Spleen (tissue), 11 donors: Measurements from ENCODE around the gene MYL2. TPM values are rescaled to one million over a fixed set of nuclear protein-coding genes. Genes with fewer than 3 reads are reported as not detected.

Source experiments
- DNase-seq: peaks from one replicate; pipeline ENCODE4 v3.0.0-alpha.2; 2020
- H3K27ac ChIP-seq, 8 donors: fragments of 200-600 bp; sonication (generic) in 7 of 8; 1 replicate in 4 of 8; 2 replicates in 4 of 8; pipeline versions ENCODE4 v1.5.0 to v1.8.0; 2016 to 2021; ENCODE audit warnings: inconsistent platforms in 4 of 8, mild to moderate bottlenecking in 4 of 8, moderate library complexity in 1 of 8
- H3K27me3 ChIP-seq, 7 donors: fragments of 200-600 bp; sonication (generic) in 6 of 7; replicated peaks in 1 of 7; 1 replicate in 4 of 7; 2 replicates in 3 of 7; pipeline versions ENCODE4 v1.5.0 to v1.8.0; 2016 to 2021; ENCODE audit warnings: inconsistent platforms in 3 of 7, mild to moderate bottlenecking in 1 of 7
- H3K36me3 ChIP-seq, 6 donors: fragments of 200-600 bp; sonication (generic) in 5 of 6; 1 replicate in 4 of 6; 2 replicates in 2 of 6; pipeline versions ENCODE4 v1.5.0 to v1.8.0; 2016 to 2021; ENCODE audit warnings: inconsistent platforms in 2 of 6
- H3K4me1 ChIP-seq, 6 donors: fragments of 200-600 bp; sonication (generic) in 5 of 6; 1 replicate in 3 of 6; 2 replicates in 3 of 6; pipeline versions ENCODE4 v1.5.0 to v1.8.0; 2016 to 2021; ENCODE audit warnings: inconsistent platforms in 3 of 6
- H3K4me3 ChIP-seq, 8 donors: fragments of 200-600 bp; sonication (generic) in 7 of 8; 1 replicate in 4 of 8; 2 replicates in 4 of 8; pipeline versions ENCODE4 v1.5.0 to v1.8.0; 2016 to 2021; ENCODE audit warnings: inconsistent platforms in 4 of 8, mild to moderate bottlenecking in 4 of 8, moderate library complexity in 2 of 8
- H3K9me3 ChIP-seq, 8 donors: fragments of 200-600 bp; sonication (generic) in 7 of 8; 1 replicate in 4 of 8; 2 replicates in 4 of 8; pipeline versions ENCODE4 v1.5.0 to v1.8.0; 2016 to 2021; ENCODE audit warnings: inconsistent platforms in 4 of 8
- POLR2A ChIP-seq, 3 donors: fragments of 450-650 bp; IDR thresholded peaks; one replicate each; pipeline ENCODE4 v1.5.1; 2017; ENCODE audit warnings: antibody characterized with exemption in 3 of 3, mild to moderate bottlenecking in 1 of 3
- POLR2AphosphoS5 ChIP-seq, 3 donors: sonication (generic); formaldehyde crosslinking; IDR thresholded peaks; one replicate each; pipeline ENCODE4 v1.5.1; 2017; ENCODE audit warnings: antibody characterized with exemption in 3 of 3
- WGBS, 5 donors: extraction: QIAGEN DNeasy Blood & Tissue Kit in 3 of 5; methylation state at CpG; one replicate each; pipeline versions ENCODE4 v1.1.5 to v1.1.7; 2013 to 2018; 5-methylcytosine and 5-hydroxymethylcytosine counted together
- intact Hi-C: fragments of 100-400 bp; cut with DNase I; formaldehyde crosslinking; loops from one replicate; pipeline ENCODE4 v1.15.0; 2023; ENCODE audit warnings: low total_unique reads
- polyA plus RNA-seq, 3 donors: library from polyadenylated mRNA; stranded (reverse); fragments of 200-250 nt; gene quantifications; one replicate each; pipeline ENCODE4 v1.2.1, GENCODE V29; 2013
- total RNA-seq, 7 donors: library from RNA; depleted of rRNA in 3 of 7; stranded (reverse); fragments of >200 nt in 3 of 7; fragmentation: NEBNext Ultra II Directional in 4 of 7; extraction: Animal tissue kit (Norgen Biotek cat#: 25700) in 4 of 7; gene quantifications; one replicate each; pipeline versions ENCODE4 v1.1.0 to v1.2.1, GENCODE V29; 2016 to 2021
- TF ChIP-seq, protein P1 (sequence below), 11 experiments: fragments of 200-600 bp in 7 of 11; fragments of 450-650 bp in 4 of 11; sonication (generic) in 4 of 11; IDR thresholded peaks in 8 of 11; conservative IDR thresholded peaks in 3 of 11; 1 replicate in 7 of 11; 2 replicates in 4 of 11; pipeline versions ENCODE4 v1.4.0 to v1.8.0; 2016 to 2021; ENCODE audit warnings: antibody characterized with exemption in 11 of 11, inconsistent platforms in 4 of 11, mild to moderate bottlenecking in 1 of 11
- donor health status: healthy with polysubstance abuse.
- donor health status: DM: no; HTN: no; CAD: no; lungs with moderate emphysema.
- donor health status: DM: no; HTN: no; CAD: no.
- donor health status: Bipolar disorder and iron deficiency.
- donor health status: healthy.
- donor health status: DM: no; HTN: no; CAD: no.
- donor health status: DM: yes; HTN: yes; CAD: no.

Gene MYL2
- total and polyA plus RNA-seq, 10 donors: 1.2 to 8.5 (median 1.3) TPM; not detected in 7

DNA sequence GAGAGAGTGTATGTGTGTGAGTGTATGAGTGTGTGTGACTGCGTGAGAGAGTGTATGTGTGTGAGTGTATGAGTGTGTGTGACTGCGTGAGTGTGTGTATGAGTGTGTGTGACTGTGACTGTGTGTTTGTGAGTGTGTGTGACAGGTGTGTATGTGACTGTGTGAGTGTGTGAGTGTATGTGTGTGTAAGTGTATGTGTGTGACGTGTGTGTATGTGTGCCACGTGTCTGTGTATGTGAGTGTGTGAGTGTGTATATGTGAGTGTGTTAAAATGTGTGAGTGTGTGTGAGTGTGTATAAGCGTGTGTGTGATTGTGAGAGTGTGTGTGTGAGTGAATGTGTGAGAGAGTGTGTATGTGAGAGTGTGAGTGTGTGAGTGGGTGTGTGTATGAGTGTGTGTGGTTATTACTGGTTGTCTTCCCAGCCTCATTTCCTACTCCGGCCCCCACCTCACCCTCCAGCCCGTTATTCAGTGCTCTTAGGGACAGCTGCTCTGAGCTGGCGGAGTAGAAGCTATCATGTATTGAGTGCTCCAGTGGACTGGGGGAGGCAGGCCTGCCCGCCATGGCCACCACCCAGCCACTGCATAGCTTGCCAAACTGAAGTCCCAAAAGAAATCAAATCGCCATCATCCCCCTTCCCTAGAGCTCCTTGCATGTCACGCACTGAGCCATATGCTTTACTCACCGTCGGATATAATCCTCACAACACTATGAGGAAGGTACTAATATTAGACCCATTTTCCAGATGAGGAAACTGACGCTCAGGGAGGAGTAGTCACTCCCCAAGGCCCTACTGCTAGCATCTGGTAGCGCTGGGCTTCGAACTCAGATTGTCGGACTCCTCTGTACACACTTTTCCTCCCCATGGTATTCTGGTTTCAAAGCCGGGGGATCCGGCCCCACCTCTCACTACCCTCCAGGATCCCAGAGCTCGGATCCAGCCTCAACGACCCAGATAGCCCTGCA lies 10.3 kb upstream of the MYL2 start:
- Histone ChIP-seq H3K9me3 (no peaks in the 10 kb centered on the region), H3K27me3 (peaks cover 0 to 35% (median 5%) of the 10 kb centered on the region in 7 donors), H3K36me3 (no peaks in the 10 kb centered on the region), H3K4me1 (no peaks in the 10 kb centered on the region), H3K4me3 (no peak overlapping the region), H3K27ac (no peak overlapping the region)
- WGBS, 5 donors: 84 to 92% (median 89%) methylated on average over 20 to 21 of the region's 21 CpGs
- intact Hi-C loops: no loop called here
- TF ChIP-seq POLR2AphosphoS5 (IDR thresholded peaks at IDR 0.05): no peak
- TF ChIP-seq, protein P1, sequence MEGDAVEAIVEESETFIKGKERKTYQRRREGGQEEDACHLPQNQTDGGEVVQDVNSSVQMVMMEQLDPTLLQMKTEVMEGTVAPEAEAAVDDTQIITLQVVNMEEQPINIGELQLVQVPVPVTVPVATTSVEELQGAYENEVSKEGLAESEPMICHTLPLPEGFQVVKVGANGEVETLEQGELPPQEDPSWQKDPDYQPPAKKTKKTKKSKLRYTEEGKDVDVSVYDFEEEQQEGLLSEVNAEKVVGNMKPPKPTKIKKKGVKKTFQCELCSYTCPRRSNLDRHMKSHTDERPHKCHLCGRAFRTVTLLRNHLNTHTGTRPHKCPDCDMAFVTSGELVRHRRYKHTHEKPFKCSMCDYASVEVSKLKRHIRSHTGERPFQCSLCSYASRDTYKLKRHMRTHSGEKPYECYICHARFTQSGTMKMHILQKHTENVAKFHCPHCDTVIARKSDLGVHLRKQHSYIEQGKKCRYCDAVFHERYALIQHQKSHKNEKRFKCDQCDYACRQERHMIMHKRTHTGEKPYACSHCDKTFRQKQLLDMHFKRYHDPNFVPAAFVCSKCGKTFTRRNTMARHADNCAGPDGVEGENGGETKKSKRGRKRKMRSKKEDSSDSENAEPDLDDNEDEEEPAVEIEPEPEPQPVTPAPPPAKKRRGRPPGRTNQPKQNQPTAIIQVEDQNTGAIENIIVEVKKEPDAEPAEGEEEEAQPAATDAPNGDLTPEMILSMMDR (IDR thresholded peaks at IDR 0.05 in 8 of 11, conservative IDR thresholded peaks at IDR 0.05 in 3 of 11): no peak
- no peak for TF ChIP-seq POLR2A (IDR thresholded peaks at IDR 0.05)
- peak; percentile 27 for DNase-seq

DNA sequence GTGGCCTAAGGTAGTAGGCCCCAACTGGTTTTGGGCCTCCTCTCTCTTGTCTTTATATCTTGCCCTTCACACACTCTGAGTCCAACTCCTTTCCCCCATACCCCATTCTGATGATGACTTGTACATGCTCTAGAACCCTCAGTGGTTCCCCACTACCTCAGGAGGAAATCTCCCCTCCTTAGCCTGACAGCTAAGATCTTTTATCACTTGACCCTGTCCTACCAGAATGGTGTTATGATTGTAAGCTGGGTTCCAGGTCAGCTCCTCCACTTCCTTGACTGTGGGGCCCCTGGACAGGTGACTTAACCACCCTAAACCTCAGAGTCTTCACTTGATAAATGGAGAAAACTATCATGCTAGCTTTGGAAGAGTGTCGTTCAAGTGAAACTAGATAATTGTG lies 9.4 kb upstream of the MYL2 start:
- WGBS, 5 donors: 92 to 100% (median 95%) methylated on average over 1 of the region's 1 CpG
- Histone ChIP-seq H3K4me3 (no peak overlapping the region), H3K36me3 (no peaks in the 10 kb centered on the region), H3K27ac (no peak overlapping the region), H3K9me3 (no peaks in the 10 kb centered on the region), H3K27me3 (peaks cover 0 to 27% (median 5%) of the 10 kb centered on the region in 7 donors), H3K4me1 (no peaks in the 10 kb centered on the region)
- no peak for DNase-seq
- TF ChIP-seq POLR2AphosphoS5 (IDR thresholded peaks at IDR 0.05) (no peak), POLR2A (IDR thresholded peaks at IDR 0.05) (no peak)
- TF ChIP-seq, protein P1 (IDR thresholded peaks at IDR 0.05 in 8 of 11, conservative IDR thresholded peaks at IDR 0.05 in 3 of 11): no peak
- intact Hi-C loops: no loop called here

DNA sequence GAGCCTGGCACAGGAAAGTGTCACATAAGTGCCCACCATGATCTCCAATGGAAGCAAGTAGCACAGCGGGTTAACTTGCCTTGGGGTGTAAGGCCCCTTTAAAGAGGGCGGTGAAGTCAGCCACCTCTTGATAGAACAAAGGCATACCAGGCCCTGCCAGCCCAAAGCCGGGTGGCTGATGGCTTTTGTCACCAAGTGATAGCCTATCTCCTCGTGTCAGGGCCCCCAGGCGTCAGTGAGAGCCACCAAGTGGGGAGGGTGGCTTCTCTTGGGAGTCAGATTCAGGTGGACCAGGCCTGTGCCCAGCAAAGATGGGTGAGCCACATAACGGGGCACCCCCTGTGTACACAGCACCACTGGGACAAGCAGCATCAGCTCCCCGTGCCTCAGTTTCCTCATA lies 8.3 kb upstream of the MYL2 start:
- H3K4me3 ChIP-seq: no peak overlapping the region
- no peaks in the 10 kb centered on the region for H3K9me3 ChIP-seq
- TF ChIP-seq POLR2A (IDR thresholded peaks at IDR 0.05) (no peak), POLR2AphosphoS5 (IDR thresholded peaks at IDR 0.05) (no peak)
- TF ChIP-seq, protein P1 (IDR thresholded peaks at IDR 0.05 in 8 of 11, conservative IDR thresholded peaks at IDR 0.05 in 3 of 11): no peak
- peak; percentile 39 for DNase-seq
- no peaks in the 10 kb centered on the region for H3K4me1 ChIP-seq
- peaks cover 0 to 19% (median 5%) of the 10 kb centered on the region in 7 donors for H3K27me3 ChIP-seq
- 62 to 87% (median 80%) methylated on average over 6 to 7 of the region's 7 CpGs for WGBS, 5 donors
- intact Hi-C loops: no loop called here
- H3K36me3 ChIP-seq: no peaks in the 10 kb centered on the region
- no peak overlapping the region for H3K27ac ChIP-seq

DNA sequence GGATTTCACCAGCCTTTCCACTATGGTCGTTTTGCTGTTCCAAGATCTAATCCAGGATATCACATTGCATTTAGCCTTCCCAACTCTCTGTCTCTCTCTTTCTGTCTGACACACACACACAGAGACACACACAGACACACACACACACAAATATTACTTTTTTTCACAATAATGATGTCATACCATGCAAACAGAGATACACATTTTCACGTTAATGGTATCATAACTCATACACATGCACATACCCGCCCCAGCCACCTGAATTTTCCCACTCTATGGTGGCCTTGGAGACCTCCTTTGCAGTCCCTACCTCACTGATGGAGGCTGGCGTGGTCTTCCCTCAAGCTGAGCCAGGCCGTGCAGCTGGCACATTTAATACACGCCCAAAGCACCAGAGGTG lies 7.2 kb upstream of the MYL2 start:
- DNase-seq: no peak
- WGBS, 5 donors: 69 to 79% (median 73%) methylated on average over 6 of the region's 6 CpGs
- Histone ChIP-seq H3K27me3 (peaks cover 0 to 18% (median 5%) of the 10 kb centered on the region in 7 donors), H3K4me1 (no peaks in the 10 kb centered on the region), H3K36me3 (no peaks in the 10 kb centered on the region), H3K4me3 (no peak overlapping the region), H3K27ac (no peak overlapping the region), H3K9me3 (no peaks in the 10 kb centered on the region)
- intact Hi-C loops: no loop called here
- no peak for TF ChIP-seq POLR2A (IDR thresholded peaks at IDR 0.05)
- no peak for TF ChIP-seq POLR2AphosphoS5 (IDR thresholded peaks at IDR 0.05)
- TF ChIP-seq, protein P1 (IDR thresholded peaks at IDR 0.05 in 8 of 11, conservative IDR thresholded peaks at IDR 0.05 in 3 of 11): no peak
